Activated effector memory CD4-positive, alpha-beta T cell treated with anti-CD3 and anti-CD28 coated beads, Interleukin-2, amount 50 U/mL, for 16 hours (primary cell): Measurements from ENCODE around the gene SLAIN2.
"Not testable (repeated sequence)": the region's sequence is repeated elsewhere in the genome, so short reads cannot be mapped to it uniquely, and the experiment has no call there.

Experiments
- DNase-seq: peaks from one replicate; pipeline ENCODE4 v3.0.0-alpha.2; 2020

SLAIN2 gene

DNA sequence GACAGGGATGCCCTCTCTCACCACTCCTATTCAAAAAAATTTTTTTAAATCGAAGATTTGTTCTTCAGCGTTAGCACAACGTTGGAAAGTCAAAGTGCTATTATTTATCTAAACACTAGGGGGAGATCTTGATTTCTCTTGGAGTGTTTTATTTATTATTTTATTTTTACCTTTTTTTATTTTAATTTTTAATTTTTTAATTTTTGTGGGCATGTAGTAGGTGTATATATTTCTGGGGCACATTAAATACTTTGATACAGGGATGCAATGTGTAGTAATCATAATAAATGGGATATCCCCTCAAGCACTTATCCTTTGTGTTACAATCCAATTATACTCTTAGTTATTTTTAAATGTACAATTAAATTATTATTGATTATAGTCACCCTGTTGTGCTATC is 104.4 kb downstream of the SLAIN2 start:
- no peak for DNase-seq

DNA sequence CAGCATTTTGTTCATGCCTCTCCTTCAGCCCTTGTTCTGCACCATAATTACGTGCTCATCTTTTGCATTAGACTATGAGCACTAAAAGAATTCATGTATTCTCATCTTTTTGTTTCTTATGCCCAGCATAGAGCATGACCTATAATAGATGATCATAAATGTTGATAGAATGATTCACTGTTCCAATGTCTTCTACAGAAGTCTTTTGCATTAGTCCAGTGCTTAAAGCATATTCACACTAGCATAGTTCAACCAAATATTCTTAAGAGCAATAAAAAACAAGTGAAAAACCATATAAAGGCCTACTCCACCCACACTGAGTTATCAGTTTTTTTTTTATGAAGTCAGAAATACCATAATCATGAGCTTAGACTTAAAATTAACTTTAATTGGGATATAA is 105.3 kb downstream of the SLAIN2 start:
- no peak for DNase-seq

DNA sequence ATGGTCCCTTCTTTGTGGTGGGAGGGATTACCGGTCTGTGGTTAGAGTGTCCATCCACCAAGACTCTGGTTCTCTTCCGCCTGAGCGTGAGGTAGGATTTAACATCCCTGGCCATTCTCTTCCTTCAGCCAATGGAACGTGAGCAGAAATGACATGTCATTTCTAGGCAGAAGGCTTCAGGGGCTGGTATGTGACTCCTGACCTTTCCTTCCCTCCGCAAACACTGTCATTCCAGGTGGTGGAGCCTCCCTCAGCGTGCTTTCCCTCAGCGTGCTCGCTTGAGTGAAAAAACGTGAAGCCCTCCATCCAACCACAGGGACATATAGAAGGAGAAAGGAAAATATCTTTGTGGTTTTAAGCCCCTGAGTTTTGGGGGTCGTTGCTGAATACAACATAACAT is 107.8 kb downstream of the SLAIN2 start:
- DNase-seq, result no peak

DNA sequence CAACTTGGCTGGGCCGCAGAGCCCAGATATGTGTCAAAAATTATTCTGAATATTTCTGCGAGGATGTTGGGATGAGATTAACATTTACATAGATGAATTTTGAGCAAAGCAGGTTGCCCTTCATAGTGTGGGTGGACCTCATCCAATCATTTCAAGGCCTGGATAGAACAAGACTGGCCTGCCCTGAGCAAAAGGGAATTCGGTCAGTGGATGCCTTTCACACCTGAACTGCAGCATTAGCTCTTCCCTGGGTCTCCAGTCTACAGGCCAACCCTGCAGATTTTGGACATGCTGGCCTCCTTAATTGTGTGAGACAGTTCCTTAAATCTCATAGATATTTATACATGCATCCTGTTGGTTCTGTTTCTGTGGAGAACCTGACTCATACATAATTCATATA is 109.4 kb downstream of the SLAIN2 start:
- DNase-seq, result no peak

DNA sequence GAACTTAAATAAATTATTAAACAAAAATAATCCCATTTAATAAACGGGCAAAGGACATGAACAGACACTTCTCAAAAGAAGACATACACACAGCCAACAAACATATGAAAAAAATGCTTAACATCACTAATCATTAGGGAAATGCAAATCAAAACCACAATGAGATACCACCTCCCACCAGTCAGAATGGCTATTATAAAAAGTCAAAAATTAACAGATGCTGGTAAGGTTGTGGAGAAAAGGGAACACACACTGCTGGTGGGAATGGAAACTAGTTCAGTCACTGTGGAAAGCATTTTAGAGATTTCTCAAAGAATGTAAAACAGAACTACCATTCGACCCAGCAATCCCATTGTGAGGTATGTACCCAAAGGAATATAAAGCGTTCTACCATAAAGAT is 110.3 kb downstream of the SLAIN2 start:
- DNase-seq, result not testable (repeated sequence)

DNA sequence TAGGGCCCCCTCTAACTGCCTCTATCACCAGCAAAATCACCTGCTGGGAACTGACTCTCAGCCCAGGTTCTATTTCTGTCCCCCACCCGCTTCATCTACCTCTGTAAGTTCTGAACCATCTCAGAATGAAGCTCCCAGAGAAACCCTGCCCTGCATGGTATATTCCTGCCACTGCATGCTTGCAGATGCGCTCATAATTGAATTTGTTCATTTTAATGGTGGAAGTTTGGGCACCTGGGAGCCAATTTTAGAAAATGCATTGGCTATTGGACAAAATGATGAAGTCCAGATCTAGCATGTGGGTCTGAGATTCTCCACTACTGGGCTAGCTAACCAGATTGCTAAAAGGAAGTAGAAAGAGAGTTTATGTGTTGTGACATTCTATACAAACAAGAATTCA is 113.3 kb downstream of the SLAIN2 start:
- no peak for DNase-seq

DNA sequence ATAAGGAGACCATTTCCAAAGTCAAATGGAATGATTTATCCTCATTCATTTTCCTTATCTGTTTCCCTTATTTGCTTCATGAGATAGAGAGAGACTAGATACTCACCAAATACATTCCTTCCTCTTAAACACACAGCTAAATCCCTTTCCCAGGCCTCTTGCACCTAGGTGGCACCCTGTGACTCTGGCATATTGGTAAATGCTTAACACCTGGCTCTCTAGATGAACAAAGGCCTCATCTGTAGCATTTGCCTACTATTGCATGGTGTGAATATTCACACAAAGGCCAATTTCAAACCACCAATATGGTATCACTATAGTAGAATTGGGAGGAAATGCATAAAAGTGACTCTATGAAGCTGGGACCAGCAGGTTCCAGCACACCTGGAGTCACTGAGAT is 119.7 kb downstream of the SLAIN2 start:
- DNase-seq, result no peak

DNA sequence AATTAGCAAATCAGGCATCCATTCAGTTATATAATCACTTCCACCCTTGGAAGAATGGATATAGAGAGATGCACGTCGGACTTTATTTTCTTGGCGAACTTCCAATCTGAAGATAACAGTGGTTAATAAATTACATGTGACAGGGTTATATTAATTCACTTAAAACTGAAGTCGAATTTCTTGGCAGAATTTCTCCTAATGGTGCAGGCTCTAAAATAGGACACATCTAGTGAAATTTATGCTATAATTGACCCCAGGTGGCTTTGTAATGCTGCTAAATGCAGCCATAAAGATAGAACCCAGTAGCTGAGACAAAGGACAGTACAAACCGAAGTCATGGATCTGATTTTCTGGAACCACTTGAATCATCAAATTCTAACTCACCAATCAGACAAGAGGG is 121.0 kb downstream of the SLAIN2 start:
- DNase-seq, result no peak

DNA sequence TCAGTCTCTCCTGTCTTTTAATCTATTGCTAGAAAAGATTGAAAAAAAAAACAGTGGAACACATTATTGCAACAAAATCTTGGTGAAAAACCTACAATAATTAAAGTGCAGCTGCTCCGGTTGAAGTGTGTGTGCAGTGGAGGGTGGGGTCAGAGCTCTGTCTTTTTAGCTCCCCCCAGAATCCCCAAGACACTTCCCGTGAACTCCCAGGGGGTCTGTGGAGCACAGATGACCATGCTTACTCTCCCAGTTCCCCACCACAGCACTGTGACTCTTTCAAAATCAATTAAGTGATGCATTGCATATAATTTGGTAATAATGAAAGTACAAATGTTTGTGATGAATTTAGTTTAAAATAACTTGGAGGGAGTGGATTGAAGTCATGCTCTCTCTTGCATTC is 126.1 kb downstream of the SLAIN2 start:
- no peak for DNase-seq

DNA sequence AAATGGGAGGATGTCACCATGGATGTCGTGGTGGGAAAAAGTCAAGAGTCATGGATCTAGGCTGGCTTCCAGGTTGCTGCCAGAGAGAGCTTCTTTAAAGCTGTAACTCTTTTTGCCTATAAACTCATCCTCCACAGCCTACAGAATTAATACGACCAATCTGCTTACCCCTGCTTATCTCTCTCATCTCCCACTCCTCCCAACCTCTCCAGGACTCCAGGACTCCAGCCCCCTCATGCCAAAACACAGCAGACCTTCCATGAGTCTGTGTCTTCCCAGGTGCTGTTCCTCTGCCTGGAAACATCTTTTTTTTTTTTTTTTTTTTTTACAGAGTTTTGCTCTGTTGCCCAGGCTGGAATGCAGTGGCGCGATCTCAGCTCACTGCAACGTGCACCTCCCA is 126.6 kb downstream of the SLAIN2 start:
- DNase-seq, result no peak

DNA sequence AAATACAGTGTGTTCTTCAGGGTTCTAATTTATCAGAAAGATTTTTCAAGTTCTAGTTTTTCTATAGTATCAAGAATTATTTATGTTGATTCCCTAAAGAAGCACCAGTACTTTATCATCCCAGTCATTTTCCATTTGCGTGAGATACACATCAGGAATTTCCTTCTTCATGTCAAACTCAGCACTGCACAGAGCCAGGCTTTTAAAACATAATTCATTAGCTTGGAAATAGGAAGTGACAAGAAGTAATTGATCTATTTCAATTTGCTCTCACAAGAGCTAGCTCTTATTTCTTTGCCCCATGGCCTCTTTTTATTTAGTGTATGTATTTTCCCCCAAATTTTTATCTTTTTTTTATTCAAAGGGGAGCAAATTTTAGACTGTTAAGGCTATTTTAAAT is 128.8 kb downstream of the SLAIN2 start:
- no peak for DNase-seq

DNA sequence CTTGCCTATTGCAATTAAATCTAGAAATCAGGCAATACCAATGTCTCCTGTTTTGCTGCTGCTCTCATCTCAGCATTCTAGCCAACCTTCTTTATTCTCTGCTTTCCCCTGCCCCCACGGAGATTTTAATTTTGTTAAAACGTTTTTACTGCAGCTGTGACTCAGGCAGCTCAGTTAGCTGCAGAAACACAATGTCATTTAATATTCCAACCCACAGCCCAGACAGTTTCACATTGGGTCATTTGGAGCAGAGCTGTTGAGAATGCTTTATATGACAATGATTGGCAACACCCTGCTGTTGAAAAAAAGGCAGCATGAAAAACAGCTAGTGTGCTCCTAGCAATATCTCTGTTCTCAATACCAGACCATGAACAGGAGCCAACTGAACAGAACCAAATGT is 129.2 kb downstream of the SLAIN2 start:
- no peak for DNase-seq

DNA sequence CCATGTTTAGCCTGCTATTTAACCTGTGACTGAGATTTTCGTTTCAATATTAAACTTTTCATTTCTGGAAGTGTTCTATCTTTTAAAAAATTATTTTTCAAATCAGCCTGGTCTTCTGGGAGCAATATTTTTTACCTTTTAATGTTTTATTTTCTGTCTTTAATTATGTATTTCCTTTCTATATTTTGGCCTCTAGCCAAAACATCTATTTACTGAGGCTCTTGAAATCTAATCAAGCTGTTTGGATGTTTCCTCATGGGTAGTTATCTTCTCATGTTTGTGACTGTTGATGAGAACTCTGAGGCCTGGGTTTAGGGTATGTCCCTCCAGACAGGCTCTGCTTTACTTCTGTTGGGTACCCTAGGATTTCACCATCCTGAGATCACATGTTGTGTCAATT is 131.5 kb downstream of the SLAIN2 start:
- DNase-seq, result no peak

DNA sequence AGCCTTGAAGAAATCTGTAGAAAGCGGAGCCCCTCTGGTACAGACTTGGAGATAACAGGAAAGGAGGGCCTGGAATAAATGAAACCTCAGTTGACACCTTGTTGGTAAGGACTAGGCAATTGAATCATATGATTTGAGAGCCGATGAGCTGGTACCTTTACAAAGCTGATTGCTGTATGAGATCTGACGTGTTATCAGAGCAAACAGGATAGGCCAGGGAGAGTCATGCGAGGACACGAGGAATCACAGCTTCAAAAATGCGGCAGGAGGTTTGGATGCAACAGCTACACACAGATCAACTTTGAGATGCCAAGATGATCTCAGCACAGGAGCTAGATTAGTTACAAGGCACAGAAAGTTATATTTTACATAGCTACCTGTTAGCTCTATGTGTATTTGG is 134.4 kb downstream of the SLAIN2 start:
- DNase-seq, result no peak
